Measurements from ENCODE around the gene CYB5D1.

The CYB5D1 gene

GRCh38 chr17:7833795-7834541 is 23.8 kb upstream of the CYB5D1 start, which contains the start of gene KDM6B:
KDM6B (plus strand) TSS chr17:7834217; CDS start chr17:7845555, 11,338 bp downstream.
- DNase-seq (ENCODE audit: low spot score): peak; percentile 95

- DNase-seq (ENCODE audit: low spot score): no peak
Measured at GRCh38 chr17:7834542-7834956, 23.3 kb upstream of the CYB5D1 start.

GRCh38 chr17:7834957-7835813 is 22.6 kb upstream of the CYB5D1 start:
- DNase-seq (ENCODE audit: low spot score): peak; percentile 100

GRCh38 chr17:7835814-7836595 is 21.8 kb upstream of the CYB5D1 start:
- no peak for DNase-seq (ENCODE audit: low spot score)

DNA sequence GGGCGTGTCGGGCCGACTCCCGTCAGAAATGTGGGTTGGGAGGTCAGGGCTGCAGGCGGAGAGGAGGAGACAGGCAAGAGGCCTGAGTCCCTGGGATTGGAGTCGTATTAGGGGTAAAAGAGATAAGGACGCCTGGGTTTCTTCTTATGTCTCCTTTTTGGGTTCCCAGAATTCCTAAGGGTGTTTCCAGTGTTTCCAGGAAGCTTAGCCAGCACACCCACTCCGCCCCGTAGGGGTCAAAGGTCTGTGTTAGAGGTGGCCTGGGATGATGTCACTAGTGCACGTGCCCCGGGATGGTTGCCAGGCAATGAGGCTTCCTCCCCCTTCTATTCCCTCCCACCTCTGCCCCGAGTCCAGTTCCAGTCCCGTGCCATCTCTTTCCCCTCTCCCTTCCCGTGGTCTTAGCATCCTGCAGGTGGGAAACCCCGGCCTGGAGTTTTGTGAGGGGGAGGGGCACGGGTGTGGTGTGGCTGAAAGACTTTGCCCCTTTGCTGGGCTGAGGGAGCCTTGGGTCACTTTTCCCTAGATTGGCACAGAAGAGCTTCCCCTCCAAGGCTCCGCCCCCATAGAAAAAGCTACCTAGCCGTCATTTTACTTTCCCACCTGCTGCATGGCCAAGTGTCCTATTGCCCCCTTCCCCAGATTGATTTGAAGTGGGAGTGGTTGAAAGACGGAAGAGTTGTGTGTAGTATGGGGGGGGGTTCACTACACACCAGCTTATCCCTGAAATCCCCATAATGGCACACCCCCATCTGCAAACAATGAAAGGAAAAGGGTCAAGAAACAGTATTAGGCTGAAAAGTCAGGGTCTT is 21.0 kb upstream of the CYB5D1 start:
- DNase-seq (ENCODE audit: low spot score): peak; percentile 99

DNA sequence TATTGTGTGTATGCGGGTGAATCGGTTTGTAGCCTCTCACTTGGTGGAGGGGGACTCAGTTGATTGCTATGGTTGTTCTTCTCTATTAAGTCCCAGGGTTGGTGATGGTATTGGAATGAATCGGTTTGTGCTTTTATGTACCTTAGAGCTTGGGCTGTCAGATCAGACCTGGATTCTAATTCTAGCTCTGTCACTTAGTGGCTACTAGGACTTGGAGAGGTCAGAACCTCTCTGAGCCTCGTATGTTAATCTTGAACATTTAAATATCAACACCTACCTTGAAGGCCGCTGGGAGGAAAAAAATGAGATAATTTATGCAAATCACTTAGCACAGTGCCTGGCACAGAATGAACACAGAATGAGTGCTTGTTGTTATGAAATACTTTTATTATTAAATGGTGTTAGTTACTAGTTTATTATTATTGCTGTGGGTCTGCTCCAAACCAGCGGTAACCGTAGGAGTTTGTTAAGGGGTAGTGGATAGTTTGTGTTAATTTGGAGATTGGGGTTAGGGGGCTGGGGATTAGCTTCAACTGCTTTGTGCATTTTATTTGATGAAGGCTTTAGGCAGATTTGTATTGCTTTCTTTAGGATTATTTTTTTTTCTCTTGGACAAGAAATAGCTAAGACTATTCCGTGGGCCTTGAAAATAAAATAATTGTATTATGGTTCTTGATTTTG is 20.3 kb upstream of the CYB5D1 start:
- DNase-seq (ENCODE audit: low spot score): peak; percentile 60

GRCh38 chr17:7838090-7839075 is 19.4 kb upstream of the CYB5D1 start:
- DNase-seq (ENCODE audit: low spot score): peak; percentile 87

DNA sequence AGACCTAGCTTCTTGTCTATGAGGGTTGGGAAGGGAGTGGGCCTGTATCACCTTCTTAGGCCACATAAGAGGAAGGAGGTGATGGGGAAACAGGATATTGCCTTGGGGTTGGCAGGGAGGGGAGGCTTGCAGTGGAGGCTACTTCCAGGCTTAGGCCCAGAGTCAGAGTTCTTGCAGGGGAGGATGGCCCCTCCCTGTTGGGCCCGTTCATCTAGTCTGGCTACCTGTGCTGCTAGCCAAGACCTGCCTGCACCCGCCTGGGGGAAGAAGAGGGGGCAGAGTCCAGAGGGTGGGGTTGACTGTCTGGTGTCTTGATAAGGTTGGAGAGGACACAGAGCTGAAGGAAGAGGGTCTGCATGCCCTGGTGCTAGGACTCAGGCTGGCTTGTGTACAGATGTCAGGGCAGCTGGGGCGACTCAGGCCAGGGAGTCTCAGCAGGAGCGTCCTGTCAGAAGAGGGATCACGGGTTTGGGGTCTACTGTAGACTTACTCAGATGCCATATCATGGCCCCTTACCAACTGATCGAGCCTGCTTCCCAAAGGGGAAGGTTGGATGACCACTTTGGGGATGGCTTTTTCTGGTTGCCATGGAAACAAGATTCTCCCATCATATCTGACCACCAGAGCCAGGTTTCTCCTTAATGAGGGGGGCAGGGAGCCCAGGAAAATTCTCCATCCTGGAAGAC is 18.5 kb upstream of the CYB5D1 start:
- peak; percentile 59 for DNase-seq (ENCODE audit: low spot score)

DNA sequence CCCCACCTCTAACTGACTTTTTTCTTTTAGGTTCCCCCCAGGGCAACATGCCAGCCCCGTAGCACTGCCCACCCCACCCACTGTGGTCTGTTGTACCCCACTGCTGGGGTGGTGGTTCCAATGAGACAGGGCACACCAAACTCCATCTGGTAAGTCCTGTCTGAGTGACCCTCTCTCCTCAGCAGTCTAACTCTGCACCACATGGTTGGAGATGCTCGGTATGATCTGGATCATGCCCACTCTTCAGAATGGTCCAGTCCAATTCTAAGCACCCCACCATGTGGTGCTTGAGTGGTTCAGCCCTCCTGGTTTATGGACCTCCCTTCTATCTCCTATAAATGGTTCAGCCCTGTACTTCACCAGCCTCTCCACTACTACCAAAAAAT is 17.9 kb upstream of the CYB5D1 start:
- DNase-seq (ENCODE audit: low spot score): peak; percentile 51

- DNase-seq (ENCODE audit: low spot score): no peak
Measured at GRCh38 chr17:7840441-7840840, 17.4 kb upstream of the CYB5D1 start.

GRCh38 chr17:7840875-7841274 is 16.9 kb upstream of the CYB5D1 start:
- DNase-seq (ENCODE audit: low spot score): no peak

- DNase-seq (ENCODE audit: low spot score): peak; percentile 85
Measured at GRCh38 chr17:7841396-7841914, 16.3 kb upstream of the CYB5D1 start.

DNA sequence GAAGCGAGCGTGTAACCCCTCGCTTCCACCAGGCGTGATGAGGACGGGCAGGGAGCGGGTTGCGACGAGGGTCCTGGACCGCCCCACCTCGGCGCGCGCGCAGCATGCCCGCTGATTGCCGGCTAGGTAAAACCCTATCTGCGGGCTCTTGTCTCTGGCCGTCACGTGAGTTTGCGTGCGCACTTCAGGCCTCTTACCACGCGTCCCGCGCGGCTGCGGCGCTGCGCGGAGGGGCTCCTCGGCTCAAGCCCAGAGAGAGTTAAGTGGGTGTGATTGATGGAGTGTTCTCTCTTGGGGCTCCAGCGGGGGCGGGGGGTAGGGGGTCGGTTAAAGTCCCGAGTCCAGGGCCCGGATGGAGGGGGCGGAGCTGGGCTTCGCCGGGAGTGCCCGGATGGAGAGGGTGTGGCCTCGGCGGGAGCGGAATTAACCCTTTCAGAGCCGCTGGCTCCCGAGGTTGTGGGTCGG is 15.9 kb upstream of the CYB5D1 start:
- peak; percentile 99 for DNase-seq (ENCODE audit: low spot score)

DNA sequence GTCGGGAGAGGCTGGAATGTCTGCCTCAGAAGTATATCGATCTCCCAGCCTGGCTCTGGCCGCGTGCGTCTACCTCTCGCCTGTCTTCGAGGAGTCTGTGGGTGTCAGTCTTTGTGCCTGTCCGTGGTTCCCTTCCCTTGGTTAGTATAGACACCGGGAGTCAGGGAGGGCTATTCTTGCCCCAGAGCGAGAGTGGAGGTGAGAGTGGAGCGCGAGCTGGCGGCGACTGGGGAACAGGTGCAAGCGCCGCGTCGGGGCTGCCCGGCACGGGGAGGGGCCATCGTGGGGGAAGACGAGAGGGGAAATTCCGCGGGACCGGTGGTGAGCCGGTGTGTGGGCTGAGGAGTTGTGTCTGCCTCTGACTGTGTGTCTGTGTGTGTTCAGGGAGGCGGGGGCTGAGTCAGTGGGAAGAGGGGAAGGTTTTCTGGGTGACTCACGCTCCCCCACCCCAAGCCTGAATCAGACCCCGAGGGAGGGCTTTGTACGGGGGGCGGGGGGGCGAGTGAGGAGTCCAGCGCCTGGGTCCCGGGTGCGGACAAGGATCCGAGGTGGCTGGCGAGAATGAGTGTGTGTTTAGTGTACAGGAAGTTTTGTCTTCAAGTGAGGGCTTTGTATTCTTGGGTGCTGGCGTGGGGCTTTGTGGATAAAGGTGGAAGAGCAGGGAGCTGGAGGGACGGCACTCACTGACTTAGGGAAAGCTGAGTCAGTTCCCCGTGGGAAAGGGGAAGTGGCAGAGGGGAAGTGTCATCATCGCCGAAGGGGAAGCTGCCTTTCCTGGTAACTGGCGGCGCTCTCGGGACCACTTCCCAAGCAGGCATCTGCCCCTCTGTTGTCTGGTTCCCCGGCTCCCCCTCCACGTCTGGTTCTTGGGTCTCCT is 15.2 kb upstream of the CYB5D1 start:
- peak; percentile 73 for DNase-seq (ENCODE audit: low spot score)

- DNase-seq (ENCODE audit: low spot score): no peak
Measured at GRCh38 chr17:7843257-7843535, 14.6 kb upstream of the CYB5D1 start.

- peak; percentile 91 for DNase-seq (ENCODE audit: low spot score)
Measured at GRCh38 chr17:7843536-7844291, 14.1 kb upstream of the CYB5D1 start.

Measured in ecto neural progenitor cell (in vitro differentiated cells).